GM13976 (cell line): ENCODE data around the gene RIPK3.

Experiments used
- DNase-seq: peaks from one replicate; pipeline ENCODE4 v3.0.0; 2012; ENCODE audit warnings: low spot score
- in situ Hi-C: fragments of 300-500 bp; cut with MboI; formaldehyde crosslinking; loops from one replicate; pipeline ENCODE4 v1.12.0; 2022; ENCODE audit warnings: low sequenced_read_pairs, mixed read lengths, inconsistent platforms; ENCODE audit not compliant: unreplicated experiment
- TF ChIP-seq, protein P1 (sequence below): IDR thresholded peaks from 2 replicates; pipeline ENCODE4 v1.5.1; 2012; ENCODE audit warnings: borderline replicate concordance, mild to moderate bottlenecking; ENCODE audit not compliant: insufficient read depth; ENCODE audit errors: extremely low read depth, missing control alignments, control extremely low read depth

Gene RIPK3

DNA sequence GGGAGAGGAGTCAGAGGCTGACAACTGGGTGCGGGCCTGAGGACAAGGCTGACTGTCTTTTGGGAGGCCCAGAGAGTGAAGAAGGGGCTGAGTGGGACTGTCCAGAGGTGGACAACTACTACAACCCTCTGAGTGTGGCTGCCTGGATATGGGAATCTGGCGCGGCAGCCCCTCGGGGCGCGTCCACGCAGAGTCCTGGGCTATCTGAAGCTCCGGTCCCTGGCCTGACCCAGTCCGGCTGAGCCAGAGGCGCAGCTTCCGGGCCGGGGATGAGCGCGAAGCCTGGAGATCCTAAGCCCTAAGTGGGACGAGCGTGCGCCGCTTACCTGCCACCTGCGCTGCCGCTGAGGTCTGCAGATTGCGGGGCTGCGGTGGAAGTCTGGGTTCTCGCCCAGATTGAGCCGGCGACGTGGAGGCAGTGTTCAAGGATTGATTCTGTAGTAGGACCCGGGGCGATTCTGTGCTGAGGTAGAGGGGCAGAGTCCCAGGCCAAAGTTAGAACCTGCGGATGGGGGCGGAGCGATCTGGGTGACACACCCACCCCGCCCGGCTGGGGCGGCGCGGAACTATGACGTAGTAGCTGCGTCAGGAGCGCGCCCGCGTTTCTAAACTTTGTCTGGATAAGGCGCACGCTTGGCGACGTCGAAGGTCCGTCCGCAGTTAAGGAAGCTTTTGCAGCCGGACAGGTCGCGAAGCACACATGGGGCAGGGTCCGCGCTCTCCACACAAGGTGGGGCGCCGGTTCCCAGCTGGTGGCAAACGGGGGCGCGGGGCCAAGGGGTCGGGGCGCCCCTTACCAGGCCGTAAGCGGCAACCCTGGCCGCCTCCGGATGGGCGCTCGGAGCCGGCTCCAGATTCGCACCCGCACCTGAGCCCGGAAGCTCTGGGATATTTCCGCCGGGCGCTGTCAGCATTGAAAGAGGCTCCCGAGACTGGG is 40.3 kb downstream of the RIPK3 start, which contains the start of the genes DHRS1 and NOP9:
DHRS1 (minus strand) TSS at position 526 of the 937 bp plus-strand sequence. CDS start 674 bp downstream, outside the sequence.
NOP9 (plus strand) TSS at position 596 of the 937 bp plus-strand sequence; CDS start at position 701, 105 bp downstream.
- TF ChIP-seq, protein P1, sequence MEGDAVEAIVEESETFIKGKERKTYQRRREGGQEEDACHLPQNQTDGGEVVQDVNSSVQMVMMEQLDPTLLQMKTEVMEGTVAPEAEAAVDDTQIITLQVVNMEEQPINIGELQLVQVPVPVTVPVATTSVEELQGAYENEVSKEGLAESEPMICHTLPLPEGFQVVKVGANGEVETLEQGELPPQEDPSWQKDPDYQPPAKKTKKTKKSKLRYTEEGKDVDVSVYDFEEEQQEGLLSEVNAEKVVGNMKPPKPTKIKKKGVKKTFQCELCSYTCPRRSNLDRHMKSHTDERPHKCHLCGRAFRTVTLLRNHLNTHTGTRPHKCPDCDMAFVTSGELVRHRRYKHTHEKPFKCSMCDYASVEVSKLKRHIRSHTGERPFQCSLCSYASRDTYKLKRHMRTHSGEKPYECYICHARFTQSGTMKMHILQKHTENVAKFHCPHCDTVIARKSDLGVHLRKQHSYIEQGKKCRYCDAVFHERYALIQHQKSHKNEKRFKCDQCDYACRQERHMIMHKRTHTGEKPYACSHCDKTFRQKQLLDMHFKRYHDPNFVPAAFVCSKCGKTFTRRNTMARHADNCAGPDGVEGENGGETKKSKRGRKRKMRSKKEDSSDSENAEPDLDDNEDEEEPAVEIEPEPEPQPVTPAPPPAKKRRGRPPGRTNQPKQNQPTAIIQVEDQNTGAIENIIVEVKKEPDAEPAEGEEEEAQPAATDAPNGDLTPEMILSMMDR = no peak
- peak; percentile 98 for DNase-seq
- in situ Hi-C loops = no loop called here

DNA sequence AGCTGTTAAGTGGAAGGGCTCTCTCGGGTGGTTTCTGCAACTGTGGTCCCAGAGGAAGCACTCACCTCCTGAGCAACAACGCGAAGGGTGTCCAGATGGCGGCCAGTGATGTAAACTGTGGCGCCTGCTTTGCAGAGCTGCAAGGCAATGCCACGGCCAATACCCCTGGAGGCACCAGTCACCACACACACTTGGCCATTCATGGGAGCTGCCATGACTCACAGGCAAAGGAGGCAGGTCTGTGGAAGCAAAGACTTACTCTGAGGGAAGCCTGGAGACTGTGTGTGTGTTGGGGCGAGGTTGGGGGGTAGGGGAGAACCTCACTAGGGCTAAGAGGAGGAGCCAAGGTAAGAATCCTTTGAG is 40.9 kb downstream of the RIPK3 start:
- no peak for DNase-seq

DNA sequence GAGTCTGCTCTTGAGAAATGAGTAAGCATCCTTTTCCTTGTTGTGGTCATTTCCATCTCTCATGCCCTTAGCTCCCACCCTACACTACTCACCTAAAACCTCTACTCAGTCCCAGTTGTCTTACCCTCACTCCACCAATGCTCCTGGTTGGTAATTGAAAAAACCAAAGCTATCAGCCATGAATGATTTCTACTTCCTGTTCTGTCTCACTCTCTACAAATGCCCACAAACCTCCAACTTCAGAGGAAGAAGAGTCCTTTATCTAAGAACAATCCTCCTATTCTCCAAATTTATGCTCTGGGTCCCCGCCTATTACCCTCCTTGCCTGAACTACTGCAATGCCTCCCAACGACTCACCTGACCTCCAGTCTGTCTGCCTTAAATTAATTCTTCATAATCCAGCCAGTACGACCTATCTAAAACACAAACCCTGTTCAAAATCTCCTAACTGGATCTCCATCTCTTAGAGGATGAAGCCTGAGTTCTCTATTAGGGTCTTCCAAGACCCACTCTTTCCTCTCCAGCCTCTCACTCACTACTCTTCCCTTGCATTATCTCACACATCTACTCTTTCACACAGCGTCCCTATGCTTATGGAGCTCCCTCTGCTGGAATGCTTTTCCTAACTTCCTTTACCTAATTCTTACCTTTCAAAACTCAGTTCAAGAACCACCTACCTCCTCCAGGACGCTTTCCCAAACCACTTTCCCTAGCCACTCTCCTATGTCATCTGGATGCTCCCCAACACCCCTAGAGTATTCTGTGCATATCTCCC is 42.4 kb downstream of the RIPK3 start:
- DNase-seq = no peak
- TF ChIP-seq, protein P1 = peak; percentile 41
- in situ Hi-C loops = no loop called here

More for the DNA sequence above, 40.9 kb downstream of the RIPK3 start:
- in situ Hi-C loops = no loop called here
- TF ChIP-seq, protein P1 = no peak

DNA sequence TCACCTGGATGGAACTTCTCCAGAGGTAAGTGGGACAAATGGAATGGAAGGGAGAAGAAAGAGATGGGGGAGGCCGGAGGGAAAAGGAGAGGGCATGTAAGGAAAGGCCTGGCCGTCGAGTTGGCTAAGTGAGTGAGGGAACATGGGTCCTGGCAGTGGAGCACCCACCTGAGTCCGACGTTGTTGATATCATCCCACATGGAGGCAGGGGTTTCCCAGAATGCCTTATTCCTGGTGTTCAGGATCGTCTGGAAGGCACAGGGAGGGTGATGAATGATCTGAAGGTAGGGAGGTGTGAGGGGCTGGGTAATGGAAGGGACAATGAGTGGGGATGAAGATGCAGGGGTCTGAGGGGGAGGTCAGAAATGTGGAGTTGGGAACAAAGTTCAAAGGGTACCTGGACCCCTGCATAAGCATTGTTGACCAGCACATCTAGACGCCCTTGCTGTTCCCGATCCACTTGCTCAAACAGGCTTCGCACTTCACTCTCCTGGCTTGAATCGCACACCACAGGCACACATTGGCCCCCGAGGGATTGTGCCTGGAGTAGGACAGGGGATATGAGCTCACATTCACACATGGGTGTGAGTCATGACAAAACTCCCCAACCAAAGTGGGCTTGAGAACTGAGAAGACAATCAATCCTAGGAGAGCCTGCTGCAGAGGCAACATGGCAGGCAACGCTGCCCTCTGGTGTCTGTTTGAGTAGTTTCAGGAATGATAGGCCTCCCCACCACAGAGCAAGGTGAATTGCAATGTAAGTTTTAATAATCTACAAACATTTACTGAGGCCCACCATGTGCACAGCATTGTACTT is 43.2 kb downstream of the RIPK3 start:
- TF ChIP-seq, protein P1 = peak; percentile 61
- in situ Hi-C loops = no loop called here
- peak; percentile 82 for DNase-seq

DNA sequence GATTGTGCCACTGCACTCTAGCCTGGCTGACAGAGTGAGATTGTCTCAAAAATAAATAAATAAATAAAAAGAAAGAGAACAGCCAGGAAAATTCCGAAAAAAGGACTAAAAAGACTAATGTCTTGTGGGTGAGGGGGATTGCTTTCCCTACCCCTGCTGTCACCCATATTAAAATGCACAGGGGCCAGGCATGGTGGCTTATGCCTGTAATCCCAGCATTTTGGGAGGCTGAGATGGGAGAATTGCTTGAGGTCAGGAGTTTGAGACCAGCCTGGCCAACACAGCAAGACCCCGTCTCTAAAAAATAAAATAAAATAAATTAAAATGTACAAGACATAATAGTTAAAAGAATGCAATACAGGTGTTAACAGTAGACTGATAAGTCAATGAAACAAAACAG is 46.3 kb downstream of the RIPK3 start:
- in situ Hi-C loops = no loop called here
- TF ChIP-seq, protein P1 = no peak
- DNase-seq = no peak
